Measurements from ENCODE around the gene CXCL17. TPM values are rescaled to one million over a fixed set of nuclear protein-coding genes. Genes with fewer than 3 reads are reported as not detected.
A peak's percentile ranks its signal among the peaks of the same experiment; 100 is the strongest.

CXCL17 gene
- total RNA-seq, 1 donor from 2014 or later: not detected

GRCh38 chr19:42421101-42421500 lies 21.6 kb downstream of the CXCL17 start:
- peak; percentile 37 for DNase-seq (ENCODE audit: low spot score)
- no peak overlapping the region for H3K27ac Mint-ChIP-seq (ENCODE audit: unreplicated experiment)
- H3K4me1 Mint-ChIP-seq (ENCODE audit: low read depth): peaks cover 18% of the 10 kb centered on the region
- no peak overlapping the region for H3K4me3 Mint-ChIP-seq (ENCODE audit: unreplicated experiment)
- no peaks in the 10 kb centered on the region for H3K9me3 Mint-ChIP-seq (ENCODE audit: low read depth)
- no peaks in the 10 kb centered on the region for H3K36me3 Mint-ChIP-seq (ENCODE audit: low read depth)
- TF ChIP-seq, protein P1, sequence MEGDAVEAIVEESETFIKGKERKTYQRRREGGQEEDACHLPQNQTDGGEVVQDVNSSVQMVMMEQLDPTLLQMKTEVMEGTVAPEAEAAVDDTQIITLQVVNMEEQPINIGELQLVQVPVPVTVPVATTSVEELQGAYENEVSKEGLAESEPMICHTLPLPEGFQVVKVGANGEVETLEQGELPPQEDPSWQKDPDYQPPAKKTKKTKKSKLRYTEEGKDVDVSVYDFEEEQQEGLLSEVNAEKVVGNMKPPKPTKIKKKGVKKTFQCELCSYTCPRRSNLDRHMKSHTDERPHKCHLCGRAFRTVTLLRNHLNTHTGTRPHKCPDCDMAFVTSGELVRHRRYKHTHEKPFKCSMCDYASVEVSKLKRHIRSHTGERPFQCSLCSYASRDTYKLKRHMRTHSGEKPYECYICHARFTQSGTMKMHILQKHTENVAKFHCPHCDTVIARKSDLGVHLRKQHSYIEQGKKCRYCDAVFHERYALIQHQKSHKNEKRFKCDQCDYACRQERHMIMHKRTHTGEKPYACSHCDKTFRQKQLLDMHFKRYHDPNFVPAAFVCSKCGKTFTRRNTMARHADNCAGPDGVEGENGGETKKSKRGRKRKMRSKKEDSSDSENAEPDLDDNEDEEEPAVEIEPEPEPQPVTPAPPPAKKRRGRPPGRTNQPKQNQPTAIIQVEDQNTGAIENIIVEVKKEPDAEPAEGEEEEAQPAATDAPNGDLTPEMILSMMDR (IDR thresholded peaks at IDR 0.05): no peak
- H3K27me3 Mint-ChIP-seq (ENCODE audit: low read depth): no peaks in the 10 kb centered on the region

- H3K4me1 Mint-ChIP-seq (ENCODE audit: low read depth): peaks cover 18% of the 10 kb centered on the region
- H3K27me3 Mint-ChIP-seq (ENCODE audit: low read depth): no peaks in the 10 kb centered on the region
- H3K4me3 Mint-ChIP-seq (ENCODE audit: unreplicated experiment): no peak overlapping the region
- TF ChIP-seq, protein P1 (IDR thresholded peaks at IDR 0.05): peak; percentile 67
- H3K36me3 Mint-ChIP-seq (ENCODE audit: low read depth): no peaks in the 10 kb centered on the region
- DNase-seq (ENCODE audit: low spot score): peak; percentile 29
- no peak overlapping the region for H3K27ac Mint-ChIP-seq (ENCODE audit: unreplicated experiment)
- no peaks in the 10 kb centered on the region for H3K9me3 Mint-ChIP-seq (ENCODE audit: low read depth)
Observed at GRCh38 chr19:42420055-42420544, 22.6 kb downstream of the CXCL17 start.

DNA sequence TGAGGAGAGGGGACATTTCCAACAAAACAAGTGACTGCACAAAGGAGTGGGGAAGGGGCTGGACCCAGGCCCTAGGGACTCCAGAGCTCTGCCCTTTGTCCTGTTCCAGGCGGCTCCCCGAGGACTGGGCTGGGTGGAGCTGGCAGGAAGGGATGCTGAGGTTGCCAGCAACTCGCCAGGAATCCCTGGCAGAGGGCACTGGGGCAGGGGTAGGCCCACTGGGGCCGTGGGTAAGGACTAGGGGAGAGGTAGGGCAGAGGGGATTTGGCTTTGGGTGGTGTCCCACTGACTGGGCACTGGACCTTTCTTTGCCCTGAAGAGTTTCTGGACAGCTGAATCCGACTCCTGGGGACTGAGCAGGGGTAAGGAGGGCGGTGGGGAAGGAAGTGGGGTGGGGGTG lies 23.4 kb downstream of the CXCL17 start:
- Mint-ChIP-seq H3K9me3 (ENCODE audit: low read depth) (no peaks in the 10 kb centered on the region), H3K36me3 (ENCODE audit: low read depth) (no peaks in the 10 kb centered on the region), H3K4me1 (ENCODE audit: low read depth) (peaks cover 18% of the 10 kb centered on the region), H3K27me3 (ENCODE audit: low read depth) (no peaks in the 10 kb centered on the region), H3K4me3 (ENCODE audit: unreplicated experiment) (no peak overlapping the region), H3K27ac (ENCODE audit: unreplicated experiment) (no peak overlapping the region)
- TF ChIP-seq, protein P1 (IDR thresholded peaks at IDR 0.05): no peak
- DNase-seq (ENCODE audit: low spot score): peak; percentile 66

- Mint-ChIP-seq H3K4me3 (ENCODE audit: unreplicated experiment) (no peak overlapping the region), H3K36me3 (ENCODE audit: low read depth) (no peaks in the 10 kb centered on the region), H3K27me3 (ENCODE audit: low read depth) (no peaks in the 10 kb centered on the region), H3K27ac (ENCODE audit: unreplicated experiment) (no peak overlapping the region), H3K4me1 (ENCODE audit: low read depth) (peaks cover 4% of the 10 kb centered on the region), H3K9me3 (ENCODE audit: low read depth) (no peaks in the 10 kb centered on the region)
- DNase-seq (ENCODE audit: low spot score): no peak
- TF ChIP-seq, protein P1 (IDR thresholded peaks at IDR 0.05): no peak
Observed at GRCh38 chr19:42412661-42413076, 30.1 kb downstream of the CXCL17 start.

DNA sequence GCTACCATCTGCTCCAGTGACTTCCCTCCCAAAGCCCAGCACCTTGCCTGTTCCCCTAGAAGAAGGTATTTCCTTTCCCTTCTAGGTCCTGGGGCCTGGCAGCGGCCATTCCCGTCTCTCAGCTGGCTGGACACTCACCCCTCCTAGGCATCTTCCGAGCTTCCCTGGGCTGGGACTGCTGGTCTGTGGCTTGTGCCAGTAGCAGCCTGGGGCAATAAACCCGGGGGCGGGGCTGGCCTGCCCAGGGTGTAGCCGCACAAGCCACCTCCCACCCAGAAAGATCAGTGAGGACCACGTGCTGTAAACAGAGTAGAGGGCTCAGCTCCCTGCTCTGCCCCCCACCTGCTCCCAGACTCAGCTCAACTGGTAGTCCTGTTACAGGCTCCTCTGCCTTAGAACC lies 30.5 kb downstream of the CXCL17 start:
- TF ChIP-seq, protein P1 (IDR thresholded peaks at IDR 0.05): no peak
- no peaks in the 10 kb centered on the region for H3K36me3 Mint-ChIP-seq (ENCODE audit: low read depth)
- peaks cover 4% of the 10 kb centered on the region for H3K4me1 Mint-ChIP-seq (ENCODE audit: low read depth)
- H3K27ac Mint-ChIP-seq (ENCODE audit: unreplicated experiment): no peak overlapping the region
- H3K27me3 Mint-ChIP-seq (ENCODE audit: low read depth): no peaks in the 10 kb centered on the region
- H3K4me3 Mint-ChIP-seq (ENCODE audit: unreplicated experiment): no peak overlapping the region
- H3K9me3 Mint-ChIP-seq (ENCODE audit: low read depth): no peaks in the 10 kb centered on the region
- DNase-seq (ENCODE audit: low spot score): no peak

Data from chondrocyte (in vitro differentiated cells).